Activated CD8-positive, alpha-beta T cell treated with anti-CD3 and anti-CD28 coated beads for 36 hours (primary cell): Measurements from ENCODE around the gene CELA3B. TPM values are rescaled to one million over a fixed set of nuclear protein-coding genes. Genes with fewer than 3 reads are reported as not detected.
A peak's percentile ranks its signal among the peaks of the same experiment; 100 is the strongest.

Source experiments
- ATAC-seq: fragments of 200-7000 bp; cut with Tn5 transposase; one replicate; pipeline ENCODE4 v1.10.0; 2021; ENCODE audit warnings: mild to moderate bottlenecking, moderate library complexity
- CTCF ChIA-PET: fragments of 350-600 bp; sonication (Branson Sonifier 250); formaldehyde crosslinking; loops from one replicate; lab custom pipeline; 2021; ENCODE audit warnings: antibody characterized with exemption; lab: Charles Lee
- POLR2A ChIA-PET: fragments of 350-600 bp; sonication (Branson Sonifier 250); formaldehyde crosslinking; loops from one replicate; lab custom pipeline; 2021; ENCODE audit warnings: antibody characterized with exemption; lab: Charles Lee
- DNase-seq: peaks from one replicate; pipeline ENCODE4 v3.0.0-alpha.2; 2020
- H3K27ac Mint-ChIP-seq: one replicate; pipeline ENCODE4 v1.8.0; 2021; ENCODE audit warnings: mild to moderate bottlenecking, mixed read lengths
- H3K27me3 Mint-ChIP-seq: one replicate; pipeline ENCODE4 v1.8.0; 2021; ENCODE audit warnings: mixed read lengths
- H3K36me3 Mint-ChIP-seq: one replicate; pipeline ENCODE4 v1.8.0; 2021; ENCODE audit warnings: low read depth, mixed read lengths
- H3K4me1 Mint-ChIP-seq: one replicate; pipeline ENCODE4 v1.8.0; 2021; ENCODE audit warnings: low read depth, mixed read lengths
- H3K4me3 Mint-ChIP-seq: one replicate; pipeline ENCODE4 v1.8.0; 2021; ENCODE audit warnings: mild to moderate bottlenecking, moderate library complexity, mixed read lengths
- H3K9me3 Mint-ChIP-seq: one replicate; pipeline ENCODE4 v1.8.0; 2021; ENCODE audit warnings: mixed read lengths
- CTCF ChIP-seq: fragments of 200-600 bp; IDR thresholded peaks from one replicate; pipeline ENCODE4 v1.8.0; 2022; ENCODE audit warnings: antibody characterized with exemption, mild to moderate bottlenecking
- intact Hi-C: fragments of 100-400 bp; cut with micrococcal nuclease; formaldehyde crosslinking; loops from one replicate; pipeline ENCODE4 v1.10.0; 2022
- total RNA-seq, 2 experiments: library from RNA; stranded (reverse); gene quantifications; one replicate each; pipeline ENCODE4 v1.2.3, GENCODE V29; 2021

The CELA3B gene
- total RNA-seq, 2 experiments from 2014 or later: not detected

- peak overlapping the region; percentile 99 for H3K27ac Mint-ChIP-seq
- no peaks in the 10 kb centered on the region for H3K27me3 Mint-ChIP-seq
- DNase-seq (peak; percentile 94), ATAC-seq (peak; percentile 79)
- peaks cover 41% of the 10 kb centered on the region for H3K4me1 Mint-ChIP-seq
- peak overlapping the region; percentile 86 for H3K4me3 Mint-ChIP-seq
- H3K36me3 Mint-ChIP-seq: peaks cover 10% of the 10 kb centered on the region
- ChIA-PET CTCF (interaction anchor here (0.7 to 4.1 kb wide), 18 partner anchors 9 to 366 kb away, joined by 3 to 40 read pairs (median 6); partner anchors contain the start of gene CDC42), POLR2A (interaction anchor here (0.6 to 12.6 kb wide), 20 partner anchors 8 to 731 kb away, joined by 3 to 218 read pairs (median 4); partner anchors contain the start of genes CDC42 and USP48)
- TF ChIP-seq CTCF: no peak
- intact Hi-C loops: loop anchor here (2.0 kb wide), 2 partner anchors 28 to 64 kb away; partner anchors contain the start of gene CDC42
- H3K9me3 Mint-ChIP-seq: no peaks in the 10 kb centered on the region
These were observed 47.9 kb downstream of the CELA3B start for GRCh38 chr1:22024485-22025367.

GRCh38 chr1:22025368-22026155 is 48.7 kb downstream of the CELA3B start:
- H3K4me3 Mint-ChIP-seq: peak overlapping the region; percentile 86
- H3K27ac Mint-ChIP-seq: peak overlapping the region; percentile 99
- H3K4me1 Mint-ChIP-seq: peaks cover 47% of the 10 kb centered on the region
- peak; percentile 69 for ATAC-seq
- H3K9me3 Mint-ChIP-seq: no peaks in the 10 kb centered on the region
- no peak for TF ChIP-seq CTCF
- DNase-seq: peak; percentile 96
- ChIA-PET POLR2A (interaction anchor here (1.0 to 12.6 kb wide), 13 partner anchors 7 to 732 kb away, joined by 3 to 218 read pairs (median 9); partner anchors contain the start of genes CDC42 and USP48), CTCF (interaction anchor here (0.7 to 4.1 kb wide), 10 partner anchors 15 to 366 kb away, joined by 3 to 40 read pairs (median 7); partner anchors contain the start of gene CDC42)
- intact Hi-C loops: loop anchor here (2.0 kb wide), 2 partner anchors 27 to 63 kb away; partner anchors contain the start of gene CDC42
- H3K27me3 Mint-ChIP-seq: no peaks in the 10 kb centered on the region
- H3K36me3 Mint-ChIP-seq: peaks cover 10% of the 10 kb centered on the region

GRCh38 chr1:22026924-22027289 is 50.1 kb downstream of the CELA3B start:
- H3K9me3 Mint-ChIP-seq: no peaks in the 10 kb centered on the region
- no peaks in the 10 kb centered on the region for H3K27me3 Mint-ChIP-seq
- H3K27ac Mint-ChIP-seq: peak overlapping the region; percentile 99
- peaks cover 10% of the 10 kb centered on the region for H3K36me3 Mint-ChIP-seq
- intact Hi-C loops: no loop called here
- no peak for TF ChIP-seq CTCF
- peaks cover 58% of the 10 kb centered on the region for H3K4me1 Mint-ChIP-seq
- DNase-seq: no peak
- CTCF ChIA-PET: interaction anchor here (0.7 kb wide), 1 partner anchor 13 kb away, joined by 3 read pairs; no protein-coding TSS in a partner anchor
- no peak for ATAC-seq
- POLR2A ChIA-PET: interaction anchor here (0.7 to 12.6 kb wide), 3 partner anchors 13 to 74 kb away, joined by 3 to 218 read pairs (median 128); partner anchors contain the start of gene CDC42
- peak overlapping the region; percentile 86 for H3K4me3 Mint-ChIP-seq

- Mint-ChIP-seq H3K27me3 (no peaks in the 10 kb centered on the region), H3K4me1 (peaks cover 47% of the 10 kb centered on the region), H3K9me3 (no peaks in the 10 kb centered on the region), H3K4me3 (no peak overlapping the region), H3K27ac (peak overlapping the region; percentile 1), H3K36me3 (peaks cover 12% of the 10 kb centered on the region)
- ChIA-PET CTCF (interaction anchor here (1.5 to 4.5 kb wide), 2 partner anchors 9 to 75 kb away, joined by 3 to 32 read pairs; no protein-coding TSS in a partner anchor), POLR2A (interaction anchor here (0.8 to 12.6 kb wide), 3 partner anchors 9 to 24 kb away, joined by 3 to 218 read pairs (median 128); partner anchors contain the start of gene CDC42)
- ATAC-seq (no peak), DNase-seq (no peak)
- intact Hi-C loops: no loop called here
- TF ChIP-seq CTCF: no peak
These were observed 53.2 kb downstream of the CELA3B start for GRCh38 chr1:22030057-22030456.
